Measurements from ENCODE around the gene ZNF584.
"Not testable (repeated sequence)": the region's sequence is repeated elsewhere in the genome, so short reads cannot be mapped to it uniquely, and the experiment has no call there.

ZNF584 gene

DNA sequence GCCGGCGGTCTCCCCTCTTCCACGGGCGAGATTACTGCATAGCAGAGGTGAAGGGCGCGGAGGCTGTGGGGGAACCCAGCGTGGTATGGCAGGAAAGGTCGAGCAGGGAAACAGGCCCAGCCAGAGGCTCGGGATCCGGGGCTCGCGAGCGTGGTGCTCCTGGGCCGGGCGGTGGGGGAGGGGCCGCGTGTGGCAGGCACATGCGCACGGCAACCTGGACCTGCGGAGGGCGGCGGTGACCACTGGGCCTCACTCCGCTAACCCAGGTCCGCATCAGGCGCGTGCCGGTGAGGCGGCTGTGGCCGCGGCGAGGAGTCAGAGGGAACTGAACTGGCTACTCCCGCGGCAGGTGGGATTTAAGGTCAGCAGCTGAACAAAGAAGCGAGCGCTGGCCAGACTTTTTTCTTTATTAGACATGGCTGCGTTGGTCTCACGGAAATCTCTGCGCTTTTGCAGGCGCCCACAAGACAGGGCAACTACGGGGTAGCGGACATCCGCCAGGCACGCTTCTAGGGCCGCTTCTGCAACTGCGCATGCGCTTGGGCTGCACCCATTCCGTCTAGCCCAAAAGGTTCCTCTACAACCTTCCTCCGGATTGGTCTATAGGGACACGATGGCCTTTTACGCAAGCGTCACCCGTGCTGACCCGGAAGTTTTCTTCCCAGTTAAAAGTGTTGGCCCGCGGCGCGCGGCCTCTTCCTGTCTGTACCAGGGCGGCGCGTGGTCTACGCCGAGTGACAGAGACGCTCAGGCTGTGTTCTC is 21.7 kb upstream of the ZNF584 start, which contains the start of gene RPS5:
TSS of gene RPS5 (plus strand) at position 694 of the 762 bp plus-strand sequence. CDS start 869 bp downstream, outside the sequence.
- DNase-seq: peak; percentile 95

DNA sequence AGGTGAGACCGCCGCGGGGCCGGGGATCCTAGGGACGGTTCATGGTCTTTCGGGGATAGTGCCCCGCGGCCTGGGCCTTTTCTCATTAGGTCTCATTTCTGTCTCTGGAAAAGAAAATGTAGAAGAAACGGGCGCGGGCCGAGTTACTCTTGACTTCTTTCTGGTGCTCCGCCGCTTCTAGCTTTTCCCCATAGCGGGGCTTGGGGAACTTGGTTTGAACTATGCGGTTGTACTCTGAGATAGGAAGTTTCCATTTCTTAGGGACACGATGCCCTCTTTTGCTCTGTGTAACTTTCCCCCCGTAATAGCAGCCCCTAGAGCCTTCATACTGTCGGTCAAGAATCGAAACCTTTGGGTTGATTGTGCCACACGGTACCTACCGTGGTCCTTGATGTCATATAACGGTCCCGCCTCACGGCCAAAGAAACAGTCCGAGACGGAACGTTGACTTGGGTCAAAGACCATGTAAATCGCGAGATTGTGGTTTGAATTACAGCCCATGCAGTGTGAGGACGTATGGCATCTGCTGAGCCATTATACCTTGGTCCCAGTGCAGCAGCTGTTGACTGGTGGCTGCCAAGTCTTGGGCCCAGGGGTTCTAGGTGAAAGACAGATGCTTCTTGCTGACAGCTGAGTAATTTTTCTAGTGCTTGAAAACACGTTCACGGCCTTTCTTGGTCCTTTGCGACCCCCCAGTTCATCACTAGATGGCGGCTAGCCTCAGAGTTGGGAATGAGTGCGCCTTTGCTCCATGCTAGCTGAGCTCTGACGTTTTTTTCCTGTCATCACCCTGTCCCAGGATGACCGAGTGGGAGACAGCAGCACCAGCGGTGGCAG is 20.9 kb upstream of the ZNF584 start:
- no peak for DNase-seq

DNA sequence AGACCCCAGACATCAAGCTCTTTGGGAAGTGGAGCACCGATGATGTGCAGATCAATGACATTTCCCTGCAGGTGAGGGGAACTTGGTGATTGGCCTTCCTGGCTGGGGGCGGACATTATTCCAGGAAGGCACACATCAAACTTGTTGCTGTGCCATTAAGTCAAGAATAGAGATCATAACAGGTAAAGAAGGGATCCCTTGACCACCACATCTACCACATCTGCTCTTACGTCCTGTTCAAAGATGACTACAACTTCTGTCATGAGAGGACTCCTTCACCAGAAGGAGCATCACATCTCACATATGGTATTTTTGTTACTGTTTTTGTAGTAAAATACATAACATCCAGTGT is 20.3 kb upstream of the ZNF584 start:
- DNase-seq: no peak

DNA sequence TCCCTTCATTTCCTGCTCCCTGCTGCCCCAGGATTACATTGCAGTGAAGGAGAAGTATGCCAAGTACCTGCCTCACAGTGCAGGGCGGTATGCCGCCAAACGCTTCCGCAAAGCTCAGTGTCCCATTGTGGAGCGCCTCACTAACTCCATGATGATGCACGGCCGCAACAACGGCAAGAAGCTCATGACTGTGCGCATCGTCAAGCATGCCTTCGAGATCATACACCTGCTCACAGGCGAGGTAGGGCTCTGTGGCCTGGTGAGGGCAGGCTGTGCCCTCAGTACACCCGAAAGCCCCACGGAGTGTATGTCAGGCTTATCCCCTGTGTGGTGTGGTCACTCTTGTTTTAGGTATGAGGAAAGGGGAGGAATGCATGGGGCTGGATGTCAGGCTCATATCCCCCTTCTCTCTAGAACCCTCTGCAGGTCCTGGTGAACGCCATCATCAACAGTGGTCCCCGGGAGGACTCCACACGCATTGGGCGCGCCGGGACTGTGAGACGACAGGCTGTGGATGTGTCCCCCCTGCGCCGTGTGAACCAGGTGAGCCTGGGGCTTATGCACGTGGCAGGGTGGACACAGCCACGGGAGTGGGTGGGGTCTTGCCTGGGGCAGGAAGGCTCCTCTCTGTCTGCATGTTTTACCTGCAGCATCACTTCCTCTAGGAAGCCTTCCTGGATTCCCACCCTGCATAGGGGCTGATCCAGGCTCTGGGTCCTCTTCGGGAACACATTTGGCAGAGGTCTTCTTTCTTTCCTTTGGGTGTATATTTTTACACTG is 15.3 kb upstream of the ZNF584 start:
- DNase-seq: no peak

DNA sequence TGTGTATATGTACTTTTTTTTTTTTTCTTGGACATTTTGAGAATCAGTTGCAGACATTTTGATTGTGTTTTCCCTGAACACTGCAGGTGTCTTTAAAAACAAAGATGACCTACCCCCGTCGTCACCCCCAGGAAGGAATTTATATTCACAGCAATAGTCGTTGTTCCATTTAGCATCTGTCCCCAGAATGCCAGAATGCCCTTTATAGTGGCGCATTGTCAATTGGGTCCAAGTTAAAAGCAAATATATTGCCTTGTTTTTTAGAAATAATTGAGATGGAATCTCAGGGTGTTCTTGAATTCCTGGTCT is 14.8 kb upstream of the ZNF584 start:
- no peak for DNase-seq

DNA sequence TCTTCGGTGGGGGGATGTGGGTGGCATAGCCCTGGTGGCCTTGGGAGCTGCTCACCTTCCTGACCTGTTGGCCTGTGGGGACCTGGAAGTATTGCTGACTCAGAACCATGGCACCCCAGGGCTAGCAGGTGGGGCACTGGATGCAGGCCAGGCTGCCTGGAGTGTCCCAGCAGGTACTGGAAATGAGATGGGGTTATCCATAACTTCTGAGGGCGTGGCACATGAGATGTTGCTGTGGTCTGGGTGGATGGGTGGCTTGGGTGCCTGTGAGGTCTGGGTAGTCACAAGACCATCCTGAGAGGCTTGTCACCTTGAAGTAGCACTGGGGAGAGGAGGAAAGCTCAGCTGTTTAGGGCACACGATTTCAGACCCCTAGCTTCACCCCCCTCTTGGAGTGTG is 13.6 kb upstream of the ZNF584 start:
- no peak for DNase-seq

DNA sequence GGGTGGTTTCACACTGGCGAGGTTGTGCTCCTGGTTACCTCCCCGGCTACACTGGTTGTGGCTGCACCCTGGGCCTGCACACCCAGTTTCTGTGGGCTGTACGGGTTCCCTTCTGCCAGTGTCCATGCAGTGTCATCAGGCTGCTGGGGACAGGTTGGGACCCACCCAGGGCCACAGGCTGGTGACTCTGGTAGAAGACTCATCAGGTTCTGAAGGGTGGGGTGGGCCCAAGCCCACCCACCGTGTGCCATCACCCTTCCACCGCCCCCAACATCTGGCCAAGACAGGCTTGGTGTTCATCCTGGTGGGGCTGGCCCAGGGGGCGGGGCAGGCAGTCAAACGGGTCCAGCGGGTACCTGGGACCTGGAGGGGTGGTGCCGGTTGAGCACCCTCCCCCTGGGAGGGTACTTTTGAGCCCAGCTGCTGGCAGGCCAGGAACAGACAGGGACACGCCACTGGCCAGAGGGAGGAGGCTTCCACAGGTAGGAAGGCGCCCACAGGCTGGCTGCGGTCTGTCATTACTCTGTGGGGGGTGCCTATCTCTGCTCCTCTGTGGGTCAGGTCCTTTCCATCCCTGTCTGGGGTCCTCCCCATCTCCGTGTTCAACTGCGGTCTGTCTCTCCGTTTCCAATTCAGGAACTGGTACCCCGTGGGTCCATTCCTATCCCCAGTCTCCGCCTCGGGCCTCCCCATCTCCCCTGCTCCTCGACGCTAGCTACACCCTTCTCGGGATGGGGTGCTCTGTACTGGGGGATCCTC is 13.1 kb upstream of the ZNF584 start, which contains the start of gene RNF225:
TSS of gene RNF225 (plus strand) at position 437 of the 759 bp plus-strand sequence. CDS start 434 bp downstream, outside the sequence.
- no peak for DNase-seq

DNA sequence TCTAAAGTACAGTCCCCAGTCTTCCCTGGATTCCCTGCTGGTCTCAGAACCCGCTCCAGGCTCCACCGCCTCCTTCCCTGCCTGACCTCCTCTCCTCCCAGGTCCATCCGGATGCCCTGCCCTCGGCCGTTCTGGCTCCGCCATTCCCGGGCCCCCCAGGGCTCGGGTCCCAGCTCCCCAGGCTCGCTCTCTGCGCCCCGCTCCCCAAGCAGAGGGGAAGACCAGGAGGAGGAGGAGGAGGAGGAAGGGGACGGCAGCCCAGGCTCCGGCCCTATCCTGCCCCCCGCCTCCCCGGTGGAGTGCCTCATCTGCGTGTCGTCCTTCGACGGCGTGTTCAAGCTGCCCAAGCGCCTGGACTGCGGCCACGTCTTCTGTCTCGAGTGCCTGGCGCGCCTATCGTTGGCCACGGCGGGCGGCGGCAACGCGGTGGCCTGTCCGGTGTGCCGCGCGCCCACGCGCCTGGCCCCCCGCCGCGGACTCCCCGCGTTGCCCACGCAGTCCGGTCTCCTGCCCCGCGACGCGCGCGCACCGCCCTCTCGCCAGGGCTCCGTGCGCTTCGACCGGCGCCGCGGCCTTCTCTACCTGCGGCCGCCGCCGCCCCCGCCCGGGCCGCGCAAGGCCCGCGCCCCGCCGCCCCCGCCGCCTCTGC is 12.3 kb upstream of the ZNF584 start:
- no peak for DNase-seq

DNA sequence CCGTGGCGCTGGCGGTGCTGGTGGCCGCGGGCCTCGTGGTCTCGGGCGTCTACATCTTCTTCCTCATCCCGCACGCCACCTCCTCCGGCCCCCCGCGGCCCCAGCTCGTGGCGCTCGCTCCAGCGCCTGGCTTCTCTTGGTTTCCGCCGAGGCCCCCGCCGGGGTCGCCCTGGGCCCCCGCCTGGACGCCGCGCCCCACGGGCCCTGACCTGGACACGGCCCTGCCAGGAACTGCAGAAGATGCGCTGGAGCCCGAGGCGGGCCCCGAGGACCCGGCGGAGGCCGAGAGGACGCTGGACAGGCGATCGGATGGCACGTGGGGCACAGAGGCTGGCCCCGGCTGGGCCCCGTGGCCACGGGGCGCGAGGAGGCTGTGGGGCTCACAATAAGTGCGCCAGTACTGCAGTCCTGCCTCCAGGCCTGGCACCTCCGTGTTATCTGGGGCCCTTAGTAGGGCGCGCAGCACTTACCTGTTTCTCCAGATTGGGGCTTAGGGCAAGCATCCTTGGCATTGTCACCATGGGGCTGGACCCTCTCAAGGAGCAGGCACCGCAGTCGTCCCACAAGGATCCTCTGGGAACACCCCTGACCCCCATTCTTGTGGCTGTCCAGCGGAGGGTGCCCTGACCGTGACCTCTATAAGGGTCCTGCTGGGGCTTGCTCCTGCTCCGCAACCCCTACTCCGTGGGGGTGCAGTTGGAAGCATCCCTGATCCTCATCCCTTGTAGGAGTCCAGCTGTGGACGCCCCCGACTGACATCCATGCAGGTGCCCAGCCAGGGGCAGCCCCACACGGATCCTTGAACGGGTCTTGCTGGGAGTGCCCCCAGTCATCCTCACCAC is 11.5 kb upstream of the ZNF584 start:
- DNase-seq: no peak

DNA sequence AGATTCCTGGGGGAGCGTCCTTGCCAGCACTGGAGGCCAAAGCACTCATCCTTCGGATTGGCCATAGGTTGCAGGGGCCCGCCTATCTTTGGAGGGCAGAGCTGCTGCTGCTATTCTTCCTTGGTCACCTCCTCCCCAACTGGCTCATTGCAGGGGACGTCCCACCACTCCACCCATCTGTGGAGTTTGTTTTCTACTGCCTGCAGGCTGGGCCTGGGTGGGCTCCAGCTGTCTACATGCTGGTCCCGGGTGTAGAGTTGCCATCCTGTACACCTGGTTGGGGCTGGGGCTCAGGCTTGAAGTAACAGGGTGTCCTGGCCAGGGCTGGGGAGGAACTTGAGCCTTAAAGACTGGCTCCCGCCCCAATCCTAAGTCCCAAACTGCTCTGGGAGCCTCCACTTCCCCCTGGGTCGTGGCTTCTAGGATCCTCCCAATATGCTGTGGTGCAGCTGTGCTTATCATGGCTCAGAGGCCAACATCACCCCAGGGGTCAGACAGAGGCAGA is 10.9 kb upstream of the ZNF584 start:
- no peak for DNase-seq

DNA sequence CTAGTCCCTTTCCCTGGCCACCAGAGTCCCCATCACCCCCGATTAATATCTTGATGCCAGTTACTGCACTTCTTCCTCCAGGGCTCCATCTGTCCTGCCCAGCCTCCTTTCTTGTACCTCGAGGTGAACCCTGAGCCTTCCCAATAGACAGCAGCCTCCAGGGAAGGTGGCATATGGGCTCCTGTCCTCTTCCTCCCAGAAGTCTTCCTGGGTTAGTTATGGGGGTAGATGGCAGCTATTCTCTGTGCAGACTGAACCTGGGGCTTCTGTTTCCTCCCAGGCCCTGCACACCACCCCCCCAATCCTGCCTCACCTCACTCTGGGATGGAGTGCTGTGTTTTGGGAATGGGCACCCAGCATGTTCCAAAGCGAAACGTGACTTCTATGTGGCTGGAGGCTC is 10.4 kb upstream of the ZNF584 start:
- DNase-seq: no peak

DNA sequence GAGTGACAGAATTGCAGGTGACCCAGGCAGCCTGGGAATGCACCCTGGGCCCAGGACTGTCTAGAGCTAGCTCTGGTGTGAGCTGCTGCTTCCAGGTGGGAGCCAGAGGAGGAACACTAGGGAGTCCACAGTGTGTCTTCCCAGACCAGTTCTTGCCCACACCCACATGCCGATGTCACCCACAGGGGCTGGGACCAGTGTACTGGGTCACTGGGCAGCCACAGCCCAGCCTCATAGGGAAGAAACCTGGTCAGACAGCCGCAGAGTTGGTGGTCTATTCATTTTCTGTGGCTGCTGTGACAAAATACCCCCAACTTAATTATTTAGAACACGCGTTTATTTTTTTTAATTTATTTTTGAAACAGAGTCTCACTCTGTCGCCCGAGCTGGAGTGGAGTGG is 9.9 kb upstream of the ZNF584 start:
- DNase-seq: no peak

DNA sequence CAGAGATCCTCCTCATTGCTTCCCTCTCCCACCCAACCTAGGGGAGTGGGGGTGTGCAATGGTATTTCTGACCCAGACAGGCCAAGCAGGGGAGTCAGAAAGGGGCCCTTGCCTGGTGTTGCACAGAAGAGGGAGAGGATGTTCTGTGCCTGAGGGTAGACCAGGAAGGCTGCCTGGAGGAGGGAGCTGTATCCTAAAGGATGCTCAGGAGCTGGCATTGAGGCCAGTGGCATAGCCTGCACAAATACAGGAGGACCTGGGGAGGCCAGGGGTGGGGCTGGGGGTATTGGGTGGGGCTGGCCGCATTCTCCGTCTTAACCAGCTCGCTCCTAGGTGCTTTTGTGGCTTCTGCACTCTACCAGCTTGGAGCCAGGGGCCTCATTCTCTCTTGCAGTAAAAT is 8.5 kb upstream of the ZNF584 start:
- no peak for DNase-seq

DNA sequence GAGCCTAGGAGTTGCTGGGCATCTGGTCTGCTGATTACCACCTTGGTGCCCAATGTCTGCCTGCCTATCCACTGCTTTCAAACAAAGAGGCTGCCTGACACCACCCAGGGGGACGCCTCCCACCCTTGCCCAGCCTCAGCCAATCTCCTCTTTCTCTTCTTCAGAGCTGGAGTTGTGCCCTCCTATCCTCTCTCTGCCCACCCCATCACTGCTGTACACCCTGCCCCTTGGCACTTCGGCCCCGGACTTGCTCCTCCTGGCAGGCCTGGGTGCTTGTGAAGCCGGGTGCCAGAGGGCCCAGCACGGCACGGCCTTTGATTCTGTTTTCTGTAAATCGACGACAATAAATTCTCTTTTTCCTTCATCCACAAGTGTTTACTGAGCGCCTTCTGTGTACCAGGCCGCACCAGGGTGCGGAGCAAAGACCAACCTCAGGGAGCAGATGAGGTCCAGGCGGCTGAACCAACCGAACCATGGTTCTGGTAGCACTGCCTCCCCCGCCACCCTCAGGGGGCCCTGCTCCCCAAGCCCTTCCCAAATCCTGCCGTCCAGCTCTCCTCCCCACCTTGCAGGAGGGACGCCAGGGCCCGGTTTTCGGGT is 8.0 kb upstream of the ZNF584 start:
- no peak for DNase-seq

DNA sequence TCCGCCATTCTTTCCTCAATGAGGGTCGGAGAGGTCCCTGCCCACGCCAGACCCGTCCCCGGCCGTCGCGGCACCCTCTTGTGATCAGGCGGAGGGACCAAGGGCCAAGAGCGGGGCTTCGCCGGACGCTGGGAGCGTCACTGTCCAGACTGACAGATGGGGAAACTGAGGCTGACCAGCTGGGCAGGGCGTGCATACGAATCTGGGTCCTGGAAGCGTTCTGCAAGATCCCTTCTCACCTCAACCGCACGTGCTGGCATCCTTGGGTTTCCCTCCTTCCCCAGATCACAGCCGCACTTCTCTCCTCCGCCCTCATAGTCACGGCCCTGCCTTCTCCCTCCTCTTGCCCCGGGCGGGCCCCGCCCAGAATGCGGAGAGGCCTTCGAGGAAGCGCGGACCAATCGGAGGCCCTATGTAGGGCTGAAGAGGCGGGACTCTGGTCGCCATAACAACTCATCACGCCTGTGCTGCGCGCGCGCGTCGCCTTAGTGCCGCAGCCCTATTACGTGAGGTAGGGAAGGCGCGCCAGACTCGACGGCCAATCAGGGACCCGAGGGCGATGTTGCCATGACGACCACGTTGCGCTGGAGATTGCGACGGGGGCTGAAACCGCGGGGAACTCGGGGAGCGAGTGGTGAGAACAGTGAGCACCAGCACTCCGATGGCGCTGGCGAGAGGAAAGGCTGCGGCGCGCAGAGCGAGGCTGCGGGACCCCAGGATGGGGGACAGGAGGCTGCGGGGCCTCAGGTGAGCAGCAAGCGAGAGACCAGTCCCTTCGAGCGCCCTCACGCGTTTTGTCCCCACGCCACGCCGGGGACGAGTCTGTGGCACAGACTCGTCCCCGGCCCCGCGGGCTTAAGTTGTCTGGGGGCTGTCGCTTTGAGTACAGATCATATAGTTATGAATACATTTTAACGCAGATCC is 7.3 kb upstream of the ZNF584 start:
- peak; percentile 99 for DNase-seq

DNA sequence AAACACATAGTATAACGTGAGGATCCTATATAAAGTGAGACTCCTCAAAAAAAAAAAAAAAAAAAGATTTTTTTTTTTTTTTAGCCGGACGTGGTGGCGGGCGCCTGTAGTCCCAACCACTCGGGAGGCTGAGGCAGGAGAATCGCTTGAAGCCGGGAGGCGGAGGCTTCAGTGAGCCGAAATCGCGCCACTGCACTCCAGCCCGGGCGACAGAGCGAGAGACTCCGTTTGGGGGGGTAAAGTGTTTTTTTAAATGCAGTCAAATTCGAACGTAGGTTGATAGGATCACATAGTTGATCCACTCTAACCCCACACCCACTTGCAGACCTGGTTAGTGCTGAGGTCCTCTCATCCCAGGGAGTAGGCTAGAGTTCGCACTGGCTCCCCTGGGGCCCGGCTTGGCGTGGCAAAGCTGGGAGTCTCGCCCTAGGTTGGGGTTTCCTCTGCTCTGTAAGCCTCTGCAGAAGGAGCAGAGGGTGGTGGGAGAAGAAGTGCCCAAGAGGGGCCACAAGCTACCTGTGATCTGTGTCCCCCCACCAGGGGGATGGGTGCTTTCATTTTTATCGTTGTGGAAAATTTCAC is 6.5 kb upstream of the ZNF584 start:
- no peak for DNase-seq

DNA sequence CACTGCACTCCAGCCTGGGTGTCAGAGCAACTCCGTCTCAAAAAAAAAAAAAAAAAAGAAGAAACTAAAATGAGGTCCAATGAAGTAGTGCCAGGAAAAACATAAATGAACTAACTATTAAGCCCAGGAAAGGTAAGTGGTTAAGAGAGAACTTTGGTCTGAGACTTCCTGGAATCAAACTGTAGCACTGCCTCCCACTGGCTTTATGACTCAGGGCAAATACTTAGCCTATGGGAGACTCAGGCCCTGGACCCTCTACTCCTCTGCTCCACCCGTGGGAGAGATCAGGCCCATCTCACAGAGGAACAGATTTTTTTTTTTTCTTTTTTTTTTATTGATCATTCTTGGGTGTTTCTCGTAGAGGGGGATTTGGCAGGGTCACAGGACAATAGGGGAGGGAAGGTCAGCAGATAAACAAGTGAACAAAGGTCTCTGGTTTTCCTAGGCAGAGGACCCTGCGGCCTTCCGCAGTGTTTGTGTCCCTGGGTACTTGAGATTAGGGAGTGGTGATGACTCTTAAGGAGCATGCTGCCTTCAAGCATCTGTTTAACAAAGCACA is 4.5 kb upstream of the ZNF584 start:
- not testable (repeated sequence) for DNase-seq

DNA sequence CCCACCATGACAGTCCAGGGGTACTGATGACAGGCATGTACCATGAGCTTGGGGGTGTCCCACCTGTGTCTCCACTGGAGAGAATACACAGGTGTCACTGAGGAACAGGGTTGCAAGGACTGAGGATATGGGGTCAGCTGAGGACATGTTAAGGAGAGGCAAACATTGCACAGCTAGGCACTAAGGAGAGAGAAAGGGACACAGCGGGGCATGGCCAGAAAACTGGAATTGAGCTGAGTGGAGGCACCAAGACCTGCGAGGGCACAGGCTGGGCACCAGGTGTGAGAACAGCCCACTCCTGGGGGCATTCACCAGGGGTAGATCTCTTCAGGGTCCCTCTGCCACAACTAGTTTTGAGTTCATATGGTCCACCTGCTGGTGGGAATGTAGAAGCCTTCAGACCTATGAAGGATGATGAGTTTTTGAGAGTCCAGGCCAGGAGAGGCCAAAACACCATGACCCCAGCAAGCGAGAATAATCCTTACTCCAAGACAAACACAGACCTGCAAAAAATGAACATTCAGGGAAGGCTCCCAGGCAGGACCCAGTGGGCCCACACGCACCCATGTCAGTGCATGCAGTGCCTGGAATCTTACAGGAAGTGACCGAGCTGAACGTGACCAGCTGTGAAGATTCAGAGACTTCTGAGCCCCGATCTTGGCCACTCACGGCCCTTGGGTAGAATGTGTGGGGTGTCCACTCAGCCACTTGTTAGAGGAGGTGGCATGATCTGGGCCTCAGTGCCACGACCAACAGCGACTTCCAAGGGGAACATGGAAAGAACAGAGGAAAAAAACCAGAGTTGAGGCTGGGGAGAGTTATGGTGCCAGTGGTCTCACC is 1.4 kb upstream of the ZNF584 start:
- DNase-seq: no peak
